HG03571 (cell line): ENCODE results near the gene PRKCA.
"Not testable (repeated sequence)": the region's sequence is repeated elsewhere in the genome, so short reads cannot be mapped to it uniquely, and the experiment has no call there.

ENCODE experiments used
- ATAC-seq: cut with Tn5 transposase; IDR thresholded peaks from one replicate; pipeline ENCODE4 v1.9.1; 2021; ENCODE audit not compliant: unreplicated experiment

PRKCA gene

GRCh38 chr17:66593116-66593515, 290.7 kb downstream of the PRKCA start:
- no peak for ATAC-seq

- ATAC-seq = no peak
Observed at GRCh38 chr17:66595893-66596292, 293.5 kb downstream of the PRKCA start.

GRCh38 chr17:66602659-66603384, 300.4 kb downstream of the PRKCA start:
- no peak for ATAC-seq

GRCh38 chr17:66604376-66604775, 302.0 kb downstream of the PRKCA start:
- no peak for ATAC-seq

- ATAC-seq = no peak
Observed at GRCh38 chr17:66605541-66605940, 303.1 kb downstream of the PRKCA start.

- no peak for ATAC-seq
Observed at GRCh38 chr17:66610361-66611133, 308.1 kb downstream of the PRKCA start.

GRCh38 chr17:66611397-66611796, 309.0 kb downstream of the PRKCA start:
- ATAC-seq = no peak

- no peak for ATAC-seq
Observed at GRCh38 chr17:66612993-66613392, 310.6 kb downstream of the PRKCA start.

GRCh38 chr17:66614469-66614868, 312.1 kb downstream of the PRKCA start:
- no peak for ATAC-seq

GRCh38 chr17:66619206-66619605, 316.8 kb downstream of the PRKCA start:
- ATAC-seq = no peak

GRCh38 chr17:66620528-66620927, 318.1 kb downstream of the PRKCA start:
- no peak for ATAC-seq

GRCh38 chr17:66624630-66625029, 322.2 kb downstream of the PRKCA start:
- not testable (repeated sequence) for ATAC-seq

- ATAC-seq = no peak
Observed at GRCh38 chr17:66625311-66625767, 322.9 kb downstream of the PRKCA start.

GRCh38 chr17:66627985-66628384, 325.6 kb downstream of the PRKCA start:
- no peak for ATAC-seq

GRCh38 chr17:66629762-66630161, 327.3 kb downstream of the PRKCA start:
- ATAC-seq = no peak

- no peak for ATAC-seq
Observed at GRCh38 chr17:66630379-66630778, 328.0 kb downstream of the PRKCA start.

- no peak for ATAC-seq
Observed at GRCh38 chr17:66630828-66631472, 328.5 kb downstream of the PRKCA start.

- no peak for ATAC-seq
Observed at GRCh38 chr17:66632731-66633130, 330.3 kb downstream of the PRKCA start.

- no peak for ATAC-seq
Observed at GRCh38 chr17:66633317-66633965, 331.0 kb downstream of the PRKCA start.

GRCh38 chr17:66634193-66634592, 331.8 kb downstream of the PRKCA start:
- ATAC-seq = no peak

GRCh38 chr17:66635386-66636045, 333.1 kb downstream of the PRKCA start:
- ATAC-seq = no peak
